ENCODE results near the gene TEAD4. TPM values are rescaled to one million over a fixed set of nuclear protein-coding genes. Genes with fewer than 3 reads are reported as not detected.

TEAD4 gene
- polyA plus RNA-seq, 3 donors from 2014 or later: not detected

- H3K4me1 Mint-ChIP-seq: no peaks in the 10 kb centered on the region
- H3K4me3 Mint-ChIP-seq: no peak overlapping the region
- no peak overlapping the region for H3K27ac Mint-ChIP-seq
- DNase-seq: no peak
- H3K27me3 Mint-ChIP-seq (ENCODE audit: low read depth in 3 of 3): peaks cover 0 to 2% (median 2%) of the 10 kb centered on the region in 3 donors
- H3K9me3 Mint-ChIP-seq: no peaks in the 10 kb centered on the region
- no peaks in the 10 kb centered on the region for H3K36me3 Mint-ChIP-seq
Observed at GRCh38 chr12:3035815-3036702, 76.9 kb downstream of the TEAD4 start.

- no peak for DNase-seq
Observed at GRCh38 chr12:3036901-3037600, 77.9 kb downstream of the TEAD4 start.

GRCh38 chr12:3038166-3038565 lies 79.0 kb downstream of the TEAD4 start:
- DNase-seq: no peak
- peaks cover 0 to 6% (median 3%) of the 10 kb centered on the region in 3 donors for H3K27me3 Mint-ChIP-seq (ENCODE audit: low read depth in 3 of 3)
- H3K4me3 Mint-ChIP-seq: no peak overlapping the region
- H3K4me1 Mint-ChIP-seq: no peaks in the 10 kb centered on the region
- no peaks in the 10 kb centered on the region for H3K36me3 Mint-ChIP-seq
- no peak overlapping the region for H3K27ac Mint-ChIP-seq
- H3K9me3 Mint-ChIP-seq: no peaks in the 10 kb centered on the region

More at GRCh38 chr12:3036901-3037600, 77.9 kb downstream of the TEAD4 start:
- H3K4me3 Mint-ChIP-seq: no peak overlapping the region
- no peaks in the 10 kb centered on the region for H3K36me3 Mint-ChIP-seq
- no peak overlapping the region for H3K27ac Mint-ChIP-seq
- H3K27me3 Mint-ChIP-seq (ENCODE audit: low read depth in 3 of 3): peaks cover 0 to 3% (median 2%) of the 10 kb centered on the region in 3 donors
- no peaks in the 10 kb centered on the region for H3K9me3 Mint-ChIP-seq
- H3K4me1 Mint-ChIP-seq: no peaks in the 10 kb centered on the region

- no peak overlapping the region for H3K27ac Mint-ChIP-seq
Observed at GRCh38 chr12:3038926-3039510, 79.8 kb downstream of the TEAD4 start.

GRCh38 chr12:3040026-3040656 lies 80.9 kb downstream of the TEAD4 start:
- Mint-ChIP-seq H3K4me1 (no peaks in the 10 kb centered on the region), H3K4me3 (no peak overlapping the region), H3K9me3 (no peaks in the 10 kb centered on the region), H3K36me3 (no peaks in the 10 kb centered on the region), H3K27me3 (ENCODE audit: low read depth in 3 of 3) (peaks cover 0 to 9% (median 5%) of the 10 kb centered on the region in 3 donors), H3K27ac (peak overlapping the region in 1 of 6 donors; percentile 24)
- no peak for DNase-seq

More at GRCh38 chr12:3038926-3039510, 79.8 kb downstream of the TEAD4 start:
- H3K9me3 Mint-ChIP-seq: no peaks in the 10 kb centered on the region
- H3K4me1 Mint-ChIP-seq: no peaks in the 10 kb centered on the region
- no peaks in the 10 kb centered on the region for H3K36me3 Mint-ChIP-seq
- no peak overlapping the region for H3K4me3 Mint-ChIP-seq
- peaks cover 0 to 7% (median 5%) of the 10 kb centered on the region in 3 donors for H3K27me3 Mint-ChIP-seq (ENCODE audit: low read depth in 3 of 3)
- no peak for DNase-seq

- no peak for DNase-seq
- H3K9me3 Mint-ChIP-seq: no peaks in the 10 kb centered on the region
- peaks cover 0 to 9% (median 5%) of the 10 kb centered on the region in 3 donors for H3K27me3 Mint-ChIP-seq (ENCODE audit: low read depth in 3 of 3)
- H3K36me3 Mint-ChIP-seq: no peaks in the 10 kb centered on the region
- no peaks in the 10 kb centered on the region for H3K4me1 Mint-ChIP-seq
- no peak overlapping the region for H3K4me3 Mint-ChIP-seq
- H3K27ac Mint-ChIP-seq: no peak overlapping the region
Observed at GRCh38 chr12:3040663-3041544, 81.7 kb downstream of the TEAD4 start.

GRCh38 chr12:3041558-3042164 lies 82.5 kb downstream of the TEAD4 start:
- Mint-ChIP-seq H3K4me1 (no peaks in the 10 kb centered on the region), H3K27ac (no peak overlapping the region), H3K27me3 (ENCODE audit: low read depth in 3 of 3) (peaks cover 0 to 9% (median 5%) of the 10 kb centered on the region in 3 donors), H3K9me3 (no peaks in the 10 kb centered on the region), H3K36me3 (no peaks in the 10 kb centered on the region), H3K4me3 (no peak overlapping the region)
- peak; percentile 13 to 33 (median 24) for DNase-seq

- H3K27ac Mint-ChIP-seq: no peak overlapping the region
- DNase-seq: no peak
- no peak overlapping the region for H3K4me3 Mint-ChIP-seq
- H3K36me3 Mint-ChIP-seq: no peaks in the 10 kb centered on the region
- H3K27me3 Mint-ChIP-seq (ENCODE audit: low read depth in 3 of 3): peaks cover 0 to 9% (median 5%) of the 10 kb centered on the region in 3 donors
- H3K4me1 Mint-ChIP-seq: no peaks in the 10 kb centered on the region
- H3K9me3 Mint-ChIP-seq: no peaks in the 10 kb centered on the region
Observed at GRCh38 chr12:3042394-3042793, 83.2 kb downstream of the TEAD4 start.

GRCh38 chr12:3042826-3043225 lies 83.6 kb downstream of the TEAD4 start:
- Mint-ChIP-seq H3K4me1 (no peaks in the 10 kb centered on the region), H3K36me3 (no peaks in the 10 kb centered on the region), H3K4me3 (no peak overlapping the region), H3K27me3 (ENCODE audit: low read depth in 3 of 3) (peaks cover 0 to 12% (median 5%) of the 10 kb centered on the region in 3 donors), H3K27ac (no peak overlapping the region), H3K9me3 (no peaks in the 10 kb centered on the region)
- DNase-seq: no peak

GRCh38 chr12:3043406-3043805 lies 84.2 kb downstream of the TEAD4 start:
- H3K27ac Mint-ChIP-seq: no peak overlapping the region
- H3K27me3 Mint-ChIP-seq (ENCODE audit: low read depth in 3 of 3): peaks cover 0 to 12% (median 6%) of the 10 kb centered on the region in 3 donors
- no peaks in the 10 kb centered on the region for H3K36me3 Mint-ChIP-seq
- H3K4me1 Mint-ChIP-seq: no peaks in the 10 kb centered on the region
- no peak for DNase-seq
- no peaks in the 10 kb centered on the region for H3K9me3 Mint-ChIP-seq
- no peak overlapping the region for H3K4me3 Mint-ChIP-seq

GRCh38 chr12:3044141-3044630 lies 85.0 kb downstream of the TEAD4 start:
- no peaks in the 10 kb centered on the region for H3K4me1 Mint-ChIP-seq
- H3K4me3 Mint-ChIP-seq: no peak overlapping the region
- no peaks in the 10 kb centered on the region for H3K9me3 Mint-ChIP-seq
- no peak overlapping the region for H3K27ac Mint-ChIP-seq
- H3K27me3 Mint-ChIP-seq (ENCODE audit: low read depth in 3 of 3): peaks cover under 1 to 12% (median 6%) of the 10 kb centered on the region in 3 donors
- no peaks in the 10 kb centered on the region for H3K36me3 Mint-ChIP-seq
- no peak for DNase-seq

- Mint-ChIP-seq H3K36me3 (no peaks in the 10 kb centered on the region), H3K4me3 (no peak overlapping the region), H3K4me1 (no peaks in the 10 kb centered on the region), H3K27ac (no peak overlapping the region), H3K27me3 (ENCODE audit: low read depth in 3 of 3) (peaks cover 5 to 15% (median 8%) of the 10 kb centered on the region in 3 donors), H3K9me3 (no peaks in the 10 kb centered on the region)
- no peak for DNase-seq
Observed at GRCh38 chr12:3045494-3045893, 86.3 kb downstream of the TEAD4 start.

Data from immature natural killer cell (primary cell).